Fibroblast of skin of back (primary cell): ENCODE results near the gene WDFY4.

Source experiments
- DNase-seq: peaks from one replicate; pipeline ENCODE4 v3.0.0-alpha.2; 2013

Gene WDFY4

GRCh38 chr10:48656241-48656913 is 28.3 kb upstream of the WDFY4 start:
- peak; percentile 82 for DNase-seq

GRCh38 chr10:48656914-48657305 is 27.8 kb upstream of the WDFY4 start:
- no peak for DNase-seq

- DNase-seq, result no peak
These were observed 27.3 kb upstream of the WDFY4 start for GRCh38 chr10:48657416-48657815.

- peak; percentile 63 for DNase-seq
These were observed 26.3 kb upstream of the WDFY4 start for GRCh38 chr10:48658243-48658974.

DNA sequence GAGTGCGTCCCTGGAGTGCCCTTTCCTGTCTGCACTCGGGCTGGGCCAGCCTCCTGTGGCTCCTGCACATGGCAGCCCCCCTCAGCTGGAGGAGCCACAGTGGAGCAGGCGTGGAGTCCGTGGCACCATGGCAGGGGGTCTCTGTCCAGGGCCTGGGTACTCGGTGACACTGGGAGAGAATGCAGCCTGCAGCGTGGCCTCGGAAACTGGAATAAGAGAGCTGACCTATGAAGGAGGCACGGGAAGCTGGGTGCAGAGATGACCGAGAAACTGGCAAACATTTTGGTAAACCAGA is 25.8 kb upstream of the WDFY4 start:
- no peak for DNase-seq

GRCh38 chr10:48659790-48660189 is 24.9 kb upstream of the WDFY4 start:
- DNase-seq, result no peak

GRCh38 chr10:48661441-48661840 is 23.2 kb upstream of the WDFY4 start:
- DNase-seq, result no peak

DNA sequence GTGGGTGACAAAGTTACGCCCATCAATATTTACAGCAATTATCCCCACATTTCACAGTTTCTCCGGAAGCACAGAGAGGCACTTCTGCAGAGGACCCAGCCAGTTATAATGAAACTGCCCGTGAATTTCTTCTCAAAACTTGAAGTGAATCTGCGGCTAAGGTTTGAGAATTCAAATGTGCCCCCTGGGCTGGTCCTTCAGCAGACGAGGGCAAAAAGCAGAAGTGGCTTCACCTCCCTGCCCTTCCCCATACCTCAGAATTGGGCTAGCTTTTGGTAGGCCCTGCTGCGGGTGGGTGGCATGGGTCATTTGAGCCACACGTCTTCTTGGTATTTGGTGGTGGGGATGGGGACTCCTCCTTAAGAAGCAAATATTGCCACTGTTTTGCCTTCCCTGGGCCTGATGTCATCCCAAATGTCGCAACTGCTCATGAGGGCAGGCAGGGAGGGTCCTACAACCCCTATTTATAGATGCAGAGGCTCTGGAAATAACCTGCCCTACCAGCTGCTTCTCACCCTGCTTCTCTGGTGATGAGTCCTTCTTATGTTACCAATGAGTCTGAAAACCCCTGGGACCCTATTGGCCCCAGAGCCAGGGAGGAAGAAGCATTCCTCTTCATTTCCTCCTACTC is 16.6 kb upstream of the WDFY4 start:
- no peak for DNase-seq

- no peak for DNase-seq
These were observed 13.4 kb upstream of the WDFY4 start for GRCh38 chr10:48670978-48671913.

GRCh38 chr10:48671914-48672595 is 12.6 kb upstream of the WDFY4 start:
- DNase-seq, result no peak

- no peak for DNase-seq
These were observed 11.9 kb upstream of the WDFY4 start for GRCh38 chr10:48672596-48673265.

DNA sequence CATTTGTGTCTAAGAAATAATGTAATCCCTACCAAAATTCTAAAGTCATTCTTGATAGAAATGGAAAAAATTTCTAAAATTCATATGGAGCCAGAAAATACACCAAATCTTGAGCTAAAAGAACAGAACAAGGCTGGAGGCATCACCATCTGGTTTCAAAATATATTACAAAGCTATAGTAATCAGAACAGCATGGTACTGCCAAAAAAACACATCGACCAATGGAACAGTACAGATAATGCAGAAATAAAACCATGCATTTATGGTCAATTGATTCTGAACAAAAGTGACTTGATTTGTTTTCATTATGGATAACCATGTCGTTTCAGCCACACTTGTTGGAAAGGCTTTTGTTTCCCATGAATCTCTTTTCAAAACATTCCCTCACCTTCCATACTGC is 7.0 kb upstream of the WDFY4 start:
- DNase-seq, result no peak

- no peak for DNase-seq
These were observed 6.6 kb upstream of the WDFY4 start for GRCh38 chr10:48678041-48678440.

DNA sequence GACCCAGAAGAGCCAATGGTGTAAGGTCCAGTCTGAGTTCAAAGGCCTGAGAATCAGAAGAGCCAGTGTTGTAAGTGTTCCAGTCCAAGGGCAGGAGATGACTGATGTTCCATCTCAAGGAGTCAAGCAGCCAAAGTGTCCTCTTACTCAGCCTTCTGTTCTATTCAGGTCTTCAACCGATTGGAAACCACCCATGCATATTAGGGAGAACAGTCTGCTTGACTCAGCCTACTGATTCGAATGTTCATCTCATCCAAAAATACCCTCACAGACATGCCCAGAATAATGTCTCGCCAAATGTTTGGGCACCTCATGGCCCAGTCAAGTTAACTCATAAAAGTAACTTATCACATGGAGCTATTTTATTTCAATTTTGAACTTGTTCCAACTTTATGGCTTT is 2.9 kb upstream of the WDFY4 start:
- no peak for DNase-seq

GRCh38 chr10:48682265-48682664 is 2.4 kb upstream of the WDFY4 start:
- DNase-seq, result no peak

DNA sequence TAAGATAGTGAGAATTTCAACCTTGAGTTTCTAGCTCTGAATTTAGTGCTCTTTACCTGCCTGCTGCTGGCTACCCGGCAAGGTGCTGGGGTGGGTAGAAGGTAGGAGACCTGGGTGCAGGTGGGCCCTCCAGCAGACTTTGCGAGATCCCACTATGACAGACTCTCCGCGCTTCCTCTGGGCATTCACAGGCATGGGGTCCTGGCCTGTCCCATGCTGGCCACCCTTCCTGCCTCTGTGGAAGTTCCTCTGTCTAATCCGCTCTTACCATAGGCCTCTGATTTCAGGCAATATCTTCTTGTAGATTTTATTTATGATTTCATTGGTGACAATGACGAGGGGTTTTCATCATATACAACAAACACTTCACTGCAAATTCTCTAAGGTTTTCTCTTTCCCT is 1.2 kb upstream of the WDFY4 start:
- no peak for DNase-seq

GRCh38 chr10:48683868-48684267 is 805 bp upstream of the WDFY4 start:
- no peak for DNase-seq

- no peak for DNase-seq
These were observed 246 bp upstream of the WDFY4 start for GRCh38 chr10:48684463-48684791.

DNA sequence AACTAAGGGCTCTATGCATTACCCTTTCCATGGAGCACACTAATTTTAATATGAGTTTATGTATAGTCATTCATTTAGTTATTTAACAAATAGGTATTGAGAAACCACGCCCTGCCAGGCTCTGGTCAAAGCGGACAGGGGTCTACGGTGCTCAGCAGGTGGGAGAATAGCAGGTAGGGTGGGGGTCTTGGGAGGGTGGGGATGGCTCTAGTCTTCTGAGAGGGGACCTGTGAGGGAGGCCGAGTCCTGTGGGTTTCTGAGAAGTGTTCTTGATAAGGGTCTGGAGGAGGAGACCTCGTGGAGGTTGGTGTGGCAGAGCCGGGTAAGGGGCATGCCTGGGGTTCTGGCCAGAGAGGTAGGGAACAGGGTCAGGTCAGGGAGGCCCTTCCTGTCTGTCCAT is 1.1 kb downstream of the WDFY4 start:
- no peak for DNase-seq

DNA sequence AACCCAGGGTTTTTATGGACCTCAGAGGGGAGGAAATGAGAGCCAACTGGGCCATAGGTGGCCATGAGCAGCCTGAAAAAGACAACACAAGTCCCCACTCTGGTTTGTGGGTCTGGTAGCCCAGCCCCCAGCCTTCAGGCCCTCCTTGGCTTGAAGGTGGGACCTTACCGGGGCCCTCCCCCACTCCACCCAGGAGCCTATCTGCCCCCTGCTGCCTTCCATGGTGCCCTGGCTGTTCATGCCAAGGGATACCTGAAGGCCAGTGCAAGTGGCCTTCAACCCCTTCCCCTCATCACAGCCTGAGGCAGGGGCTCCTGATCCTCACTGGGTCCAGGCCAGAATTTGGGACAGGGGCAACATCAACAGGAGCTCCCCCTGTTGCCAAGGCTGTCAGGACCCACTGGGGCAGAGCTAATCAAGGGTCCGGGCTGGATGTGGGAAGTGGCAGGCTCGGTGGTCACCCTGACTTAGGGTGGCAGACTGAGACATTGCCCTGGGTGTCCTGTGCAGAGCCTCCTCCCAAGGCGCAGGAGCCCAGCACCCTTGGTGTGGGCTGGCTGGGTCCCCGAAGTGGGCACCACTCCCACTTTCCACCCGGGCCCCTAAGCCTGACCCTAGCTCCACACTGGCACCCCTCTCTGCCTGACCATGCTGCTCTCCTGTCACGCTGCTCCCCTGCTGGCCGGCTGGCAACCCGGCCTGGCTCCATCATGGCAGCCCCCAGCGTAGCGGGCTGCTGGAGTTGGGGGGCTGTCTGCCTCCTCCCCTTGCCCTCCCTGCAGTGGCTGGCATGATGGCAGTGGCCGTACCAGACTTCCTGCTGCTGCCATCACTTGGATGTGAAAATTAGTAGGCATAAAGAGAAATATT is 6.4 kb downstream of the WDFY4 start:
- DNase-seq, result no peak
